HG02642 (cell line): Measurements from ENCODE around the gene CRHR1.

Source experiments
- ATAC-seq: cut with Tn5 transposase; IDR thresholded peaks from one replicate; pipeline ENCODE4 v1.9.1; 2021; ENCODE audit warnings: mild to moderate bottlenecking; ENCODE audit not compliant: unreplicated experiment, poor library complexity

The CRHR1 gene

DNA sequence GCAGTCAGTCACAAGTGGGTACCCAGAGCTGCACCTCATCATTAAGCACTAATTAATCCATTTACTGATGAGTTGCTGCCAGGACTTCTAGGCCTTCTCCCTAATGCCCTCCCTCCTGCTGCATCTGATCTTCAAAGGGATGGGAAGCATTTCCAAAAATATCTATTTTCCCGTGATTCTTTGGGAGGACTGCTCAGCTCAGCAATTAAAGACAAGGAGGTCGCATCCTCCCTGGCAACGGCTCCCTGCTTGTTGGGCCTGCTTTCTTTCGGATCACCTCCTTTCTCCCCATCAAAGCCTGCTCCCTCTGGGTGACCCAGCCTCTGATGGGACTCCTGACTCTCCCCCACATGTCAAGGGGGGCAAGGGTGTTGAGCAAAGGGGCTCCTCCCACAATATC lies 34.6 kb downstream of the CRHR1 start:
- no peak for ATAC-seq

GRCh38 chr17:45819632-45820031 lies 35.5 kb downstream of the CRHR1 start:
- ATAC-seq, result no peak

GRCh38 chr17:45820052-45820780 lies 36.1 kb downstream of the CRHR1 start:
- no peak for ATAC-seq

- no peak for ATAC-seq
Measured at GRCh38 chr17:45821147-45821546, 37.0 kb downstream of the CRHR1 start.

DNA sequence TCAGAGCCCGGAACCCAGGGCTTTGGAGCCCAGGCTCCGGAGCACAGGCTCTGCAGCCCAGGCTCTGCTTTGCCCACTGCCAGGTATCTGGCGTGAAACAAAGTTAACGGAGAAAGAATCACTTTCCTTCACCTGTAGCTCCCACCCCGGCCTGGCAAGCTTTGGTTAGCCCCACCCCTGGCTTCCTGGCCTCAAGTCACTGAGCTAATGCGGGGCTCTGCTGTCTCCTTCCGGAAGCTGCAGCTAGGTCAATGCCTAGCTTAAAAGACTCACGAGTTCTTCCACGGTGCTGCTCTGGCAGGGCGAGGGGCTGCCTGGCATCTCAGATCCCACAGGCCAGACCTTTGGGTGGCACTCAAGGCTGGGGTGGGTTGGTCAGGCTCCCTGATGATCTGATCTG lies 39.5 kb downstream of the CRHR1 start:
- ATAC-seq, result no peak

- ATAC-seq, result no peak
Measured at GRCh38 chr17:45824475-45824874, 40.4 kb downstream of the CRHR1 start.

- no peak for ATAC-seq
Measured at GRCh38 chr17:45824901-45825492, 40.9 kb downstream of the CRHR1 start.

- no peak for ATAC-seq
Measured at GRCh38 chr17:45825792-45826191, 41.7 kb downstream of the CRHR1 start.

DNA sequence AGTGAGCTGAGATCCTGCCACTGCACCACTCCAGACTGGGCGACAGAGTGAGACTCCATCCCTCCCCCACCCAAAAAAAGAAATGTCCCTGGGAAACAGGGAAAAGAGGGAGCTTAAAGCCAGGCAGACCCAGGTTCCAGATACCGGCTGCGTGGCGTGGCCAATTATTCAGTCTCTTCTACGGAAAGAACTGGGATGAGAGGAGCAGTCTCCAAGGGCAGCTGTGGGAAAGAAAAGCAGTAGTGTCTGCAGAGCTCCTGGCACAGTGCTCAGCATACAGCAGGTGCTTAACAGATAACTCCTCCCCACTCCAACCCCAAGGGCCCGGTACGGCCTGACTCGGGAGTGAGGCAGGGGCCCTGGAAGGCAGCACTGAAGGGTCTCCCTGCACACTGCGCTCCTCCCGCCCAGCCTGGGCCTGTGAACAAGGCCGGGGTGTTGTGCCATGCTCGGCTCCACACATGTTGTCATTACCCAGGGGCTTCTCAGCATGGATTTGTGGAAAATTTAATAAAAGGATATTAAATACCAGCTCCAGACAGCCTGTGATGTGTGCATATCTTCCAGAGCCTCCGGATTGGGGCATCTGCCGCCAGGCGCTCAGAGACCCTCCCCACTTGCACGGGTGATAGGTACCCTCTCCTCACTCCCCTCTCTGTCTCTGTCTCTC lies 42.9 kb downstream of the CRHR1 start:
- ATAC-seq, result no peak

DNA sequence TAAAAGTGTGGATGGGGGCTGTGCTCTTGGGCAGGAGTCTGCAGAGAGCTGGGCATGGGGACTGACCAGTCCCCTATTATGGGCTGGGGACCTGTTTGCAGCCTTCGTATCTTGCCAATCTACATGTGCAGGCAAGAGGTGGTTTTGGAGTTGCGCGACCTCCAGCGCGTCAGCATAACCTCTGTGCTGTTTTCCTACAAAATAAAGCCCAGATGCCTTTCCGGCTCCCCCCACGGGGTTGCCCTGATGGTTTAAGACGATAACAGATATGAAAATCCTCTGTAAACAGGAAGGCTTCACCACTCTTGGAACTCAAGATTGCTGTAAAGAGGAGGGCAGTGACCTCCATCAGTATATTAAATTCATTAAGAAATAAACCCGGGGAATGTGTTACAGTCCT lies 44.1 kb downstream of the CRHR1 start:
- no peak for ATAC-seq

- ATAC-seq, result no peak
Measured at GRCh38 chr17:45828582-45829133, 44.5 kb downstream of the CRHR1 start.

- ATAC-seq, result no peak
Measured at GRCh38 chr17:45833920-45834319, 49.8 kb downstream of the CRHR1 start.

DNA sequence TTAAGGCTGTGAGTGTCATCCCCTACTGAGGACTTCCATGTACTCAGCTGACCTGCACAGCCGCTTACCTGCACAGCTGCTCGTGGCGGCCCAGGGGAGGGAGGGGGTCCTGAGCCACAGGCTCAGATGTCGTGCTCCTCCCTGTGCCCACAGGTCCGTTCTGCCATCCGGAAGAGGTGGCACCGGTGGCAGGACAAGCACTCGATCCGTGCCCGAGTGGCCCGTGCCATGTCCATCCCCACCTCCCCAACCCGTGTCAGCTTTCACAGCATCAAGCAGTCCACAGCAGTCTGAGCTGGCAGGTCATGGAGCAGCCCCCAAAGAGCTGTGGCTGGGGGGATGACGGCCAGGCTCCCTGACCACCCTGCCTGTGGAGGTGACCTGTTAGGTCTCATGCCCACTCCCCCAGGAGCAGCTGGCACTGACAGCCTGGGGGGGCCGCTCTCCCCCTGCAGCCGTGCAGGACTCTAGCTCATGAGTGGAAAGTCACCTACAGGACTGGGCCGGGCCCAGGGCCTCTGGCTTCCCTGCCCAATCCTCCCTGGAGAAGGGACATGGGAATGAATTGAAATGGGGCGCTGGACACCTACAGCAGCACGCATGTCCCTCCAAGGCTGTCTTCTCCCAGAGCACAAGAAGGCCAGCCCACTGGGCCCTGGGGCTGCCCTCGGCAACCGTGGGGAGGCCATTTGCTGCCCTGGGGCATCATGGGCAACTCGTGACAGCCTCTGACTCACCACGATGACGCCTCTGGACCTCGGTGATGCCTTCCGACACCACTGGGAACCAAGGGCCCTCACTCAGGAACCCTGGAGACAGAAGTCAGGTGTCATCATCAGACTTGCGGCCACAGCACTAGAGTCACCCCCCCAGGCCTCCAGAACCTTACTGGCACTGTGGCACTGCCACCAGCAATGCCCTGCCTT lies 50.6 kb downstream of the CRHR1 start:
- ATAC-seq, result no peak

DNA sequence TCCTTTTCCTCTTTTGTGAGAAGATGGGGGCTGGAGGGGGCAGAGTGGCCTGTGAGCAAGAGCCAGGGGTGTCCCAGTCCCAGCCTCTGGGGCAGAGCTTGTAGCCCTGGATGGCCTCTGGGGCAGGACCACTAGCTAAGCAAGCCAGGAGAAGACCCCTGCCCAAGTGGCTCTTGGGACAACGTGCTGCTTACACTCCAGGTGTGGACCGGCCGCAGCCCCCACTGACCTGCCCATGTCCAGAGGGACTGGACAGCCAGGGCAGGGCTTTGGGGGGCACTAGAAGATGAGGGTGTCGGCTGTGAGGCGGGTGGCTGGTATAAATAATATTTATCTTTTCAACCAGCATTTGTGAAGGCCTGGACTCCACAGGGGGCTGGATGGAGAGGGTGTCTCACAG lies 51.4 kb downstream of the CRHR1 start:
- no peak for ATAC-seq

DNA sequence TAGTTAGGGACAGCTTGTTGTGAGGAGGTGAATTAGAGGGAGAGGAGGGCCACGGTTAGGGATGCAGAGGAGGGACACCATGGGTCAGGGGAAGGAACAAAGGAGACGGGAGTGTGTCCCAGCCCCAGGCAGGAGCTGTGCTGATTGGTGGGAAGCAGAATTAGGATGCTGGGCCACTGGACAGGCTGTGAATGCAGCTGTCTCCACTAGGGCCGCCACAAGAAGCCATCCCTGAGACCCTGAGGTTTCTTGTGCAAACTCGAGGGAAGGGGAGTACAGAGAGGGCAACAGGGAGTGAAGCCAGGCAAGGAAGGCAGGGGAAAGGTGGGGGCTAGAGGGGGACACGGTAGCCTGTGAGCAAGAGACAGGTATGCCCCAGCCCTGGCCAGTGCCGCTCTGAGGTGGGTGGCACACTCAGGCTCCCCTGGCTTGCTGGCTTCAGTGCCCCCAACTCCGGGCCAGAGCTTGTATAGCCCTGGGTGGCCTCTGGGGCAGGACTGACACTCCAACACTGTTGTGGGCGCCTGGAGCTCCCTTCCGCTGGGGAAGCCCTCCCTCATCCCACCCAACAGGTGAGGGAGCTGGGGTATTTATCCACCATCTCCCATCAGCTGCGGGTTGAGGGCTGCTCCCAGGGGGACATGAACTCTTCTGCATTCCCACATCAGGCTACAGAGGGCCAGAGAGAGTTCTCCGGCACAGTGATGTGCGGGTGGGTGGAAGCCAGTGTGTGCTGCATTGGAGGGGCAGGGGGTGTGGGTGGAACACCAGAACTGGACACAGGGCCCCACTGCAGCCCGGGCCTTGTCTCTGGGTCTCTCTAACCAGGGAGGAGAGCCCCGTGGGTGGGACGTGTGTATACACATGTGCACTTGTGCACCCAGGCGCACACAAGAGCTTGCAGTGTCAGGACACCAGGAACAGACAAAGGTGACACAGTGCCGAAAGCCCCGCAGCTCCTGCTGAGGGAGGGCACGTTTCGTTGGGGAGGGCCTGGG lies 52.2 kb downstream of the CRHR1 start:
- ATAC-seq, result no peak

DNA sequence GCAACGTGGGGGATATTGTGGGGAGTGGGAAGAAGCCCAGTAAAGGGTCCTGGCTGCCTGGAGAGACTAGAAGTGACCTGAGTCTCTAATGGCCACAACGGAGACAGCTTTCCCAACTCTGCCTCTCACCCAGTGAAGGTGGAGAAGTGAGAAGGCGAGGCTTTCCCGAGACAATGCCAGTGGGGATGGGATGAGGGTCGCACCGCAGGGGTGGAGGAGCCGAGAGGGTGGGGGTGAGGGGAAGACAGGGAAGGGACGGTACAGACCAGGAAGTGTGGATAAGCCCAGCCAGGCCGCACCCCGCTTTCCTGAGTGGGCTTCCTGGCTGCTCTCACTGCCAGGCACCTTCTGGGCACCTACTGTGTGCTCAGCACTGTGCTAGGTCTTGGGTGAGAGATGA lies 53.1 kb downstream of the CRHR1 start:
- no peak for ATAC-seq

DNA sequence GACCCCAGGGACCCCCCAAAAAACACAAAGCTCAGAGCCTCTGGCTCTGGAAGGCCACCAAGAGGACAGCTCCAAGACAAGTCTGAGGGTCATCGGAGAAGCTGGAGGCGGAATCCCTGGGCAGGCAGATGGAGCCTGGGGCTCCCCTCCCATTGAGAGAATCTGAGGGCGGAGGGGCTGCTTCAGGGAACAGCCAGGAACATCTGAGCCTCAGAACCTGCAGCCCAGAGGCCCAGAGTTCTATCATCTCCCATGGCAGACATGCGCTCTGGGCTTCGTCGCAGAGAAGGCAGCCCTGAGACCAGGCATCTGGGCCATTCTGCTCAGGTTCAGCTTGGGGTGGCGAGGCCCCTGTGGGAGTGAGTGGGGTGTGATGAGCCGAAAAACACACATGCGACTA lies 53.5 kb downstream of the CRHR1 start:
- ATAC-seq, result no peak

DNA sequence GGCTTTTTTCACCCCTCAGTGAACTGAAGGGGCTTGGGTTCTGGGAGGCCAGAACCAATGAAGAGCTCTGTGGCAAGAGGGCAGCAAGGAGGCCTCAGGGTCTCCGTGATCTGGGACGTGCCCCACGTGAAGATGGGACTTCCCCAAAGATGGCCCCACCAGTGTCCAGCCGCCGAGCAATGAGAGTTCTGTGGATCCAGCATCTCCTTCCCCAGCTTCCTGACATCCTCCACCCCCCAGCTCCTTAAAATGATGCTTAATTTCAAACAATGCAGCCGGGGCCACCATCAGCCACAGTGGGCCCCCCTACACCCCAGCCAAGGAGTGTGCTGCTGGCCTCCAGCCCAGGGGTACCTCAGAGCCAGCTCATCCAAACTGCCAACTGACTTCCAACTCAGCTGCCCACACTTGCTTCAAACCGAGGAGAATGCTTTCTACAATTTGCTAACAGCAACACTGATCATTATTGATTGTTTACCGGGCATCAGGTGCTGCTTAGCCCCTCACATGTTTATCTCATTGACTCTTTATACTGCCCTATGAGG lies 54.7 kb downstream of the CRHR1 start:
- no peak for ATAC-seq

- no peak for ATAC-seq
Measured at GRCh38 chr17:45839442-45839841, 55.3 kb downstream of the CRHR1 start.
